GM12878 (cell line): ENCODE measurements around the gene MYPN. TPM values are rescaled to one million over a fixed set of nuclear protein-coding genes. Genes with fewer than 3 reads are reported as not detected.

Experiments
- ATAC-seq: fragments of 200-7000 bp; cut with Tn5 transposase; 3 replicates; pipeline ENCODE4 v1.9.1; 2020; ENCODE audit warnings: mild to moderate bottlenecking, moderate library complexity
- BruUV-seq: library from RNA; stranded (reverse); fragments of 400-500 nt; replicated peaks from 2 replicates; lab custom pipeline; 2021; lab: Mats Ljungman, UMichigan
- CTCF ChIA-PET: fragments of 300-600 bp; sonication (Branson Sonifier 250); formaldehyde crosslinking; extraction: SDS; loops from one replicate; lab custom pipeline; 2021; ENCODE audit warnings: inconsistent platforms; lab: Yijun Ruan, JAX
- POLR2A ChIA-PET: fragments of 350-600 bp; formaldehyde crosslinking; extraction: SDS; loops from one replicate; lab custom pipeline; 2021; ENCODE audit warnings: inconsistent platforms; lab: Charles Lee
- RAD21 ChIA-PET: fragments of 300-600 bp; sonication (Branson Sonifier 250); formaldehyde crosslinking; loops from one replicate; lab custom pipeline; 2023; ENCODE audit warnings: antibody characterized with exemption; ENCODE audit not compliant: unreplicated experiment; lab: Charles Lee
- SMC1A ChIA-PET: fragments of 300-600 bp; sonication (Branson Sonifier 250); formaldehyde crosslinking; loops from one replicate; lab custom pipeline; 2023; ENCODE audit not compliant: unreplicated experiment, uncharacterized antibody; lab: Charles Lee
- DNase-seq: peaks from one replicate; pipeline ENCODE4 v3.0.0-alpha.2; 2011; ENCODE audit warnings: low read depth, low spot score
- FAIRE-seq: peaks from 3 replicates; lab custom pipeline; 2011; peaks lifted over from hg19 to GRCh38; lab: Jason Lieb, UNC
- H2AFZ ChIP-seq: 2 replicates; pipeline ENCODE4 v1.6.0; 2011; ENCODE audit warnings: low read depth, low read length, control low read depth; ENCODE audit not compliant: control insufficient read depth
- H3K27ac ChIP-seq: 2 replicates; pipeline ENCODE4 v1.5.1; 2011; ENCODE audit warnings: control low read depth; ENCODE audit not compliant: control insufficient read depth, insufficient read depth
- H3K27me3 ChIP-seq, 2 experiments: replicated peaks in 1 of 2; 2 replicates each; pipeline versions ENCODE4 v1.6.0 to v1.6.1; 2011; ENCODE audit warnings: low read length in 1 of 2; ENCODE audit not compliant: control insufficient read depth in 2 of 2, insufficient read depth in 2 of 2
- H3K36me3 ChIP-seq, 2 experiments: 2 replicates each; pipeline ENCODE4 v1.5.1; 2011; ENCODE audit warnings: low read length in 1 of 2; ENCODE audit not compliant: control insufficient read depth in 2 of 2, insufficient read depth in 2 of 2
- H3K4me1 ChIP-seq: 2 replicates; pipeline ENCODE4 v1.6.1; 2011; ENCODE audit warnings: mild to moderate bottlenecking, low read length, moderate library complexity, mixed read lengths; ENCODE audit not compliant: control insufficient read depth, insufficient read depth
- H3K4me2 ChIP-seq: 2 replicates; pipeline ENCODE4 v1.6.0; 2011; ENCODE audit warnings: control low read depth; ENCODE audit not compliant: control insufficient read depth, insufficient read depth
- H3K4me3 ChIP-seq: fragments of 200-600 bp; sonication (generic); 2 replicates; pipeline ENCODE4 v1.5.1; 2016
- H3K79me2 ChIP-seq: 2 replicates; pipeline ENCODE4 v1.6.0; 2011; ENCODE audit warnings: low read length; ENCODE audit not compliant: control insufficient read depth, insufficient read depth
- H3K9ac ChIP-seq: 2 replicates; pipeline ENCODE4 v1.8.0; 2011; ENCODE audit warnings: low read length, control low read depth, mixed read lengths; ENCODE audit not compliant: control insufficient read depth, insufficient read depth
- H3K9me3 ChIP-seq: replicated peaks from 3 replicates; pipeline ENCODE4 v1.5.1; 2011; ENCODE audit warnings: mild to moderate bottlenecking, low read length; ENCODE audit not compliant: control insufficient read depth, insufficient read depth
- H4K20me1 ChIP-seq: 2 replicates; pipeline ENCODE4 v1.6.0; 2011; ENCODE audit not compliant: control insufficient read depth, insufficient read depth
- BHLHE40 ChIP-seq, 2 experiments: fragments of 450-650 bp in 1 of 2; IDR thresholded peaks; 2 replicates each; pipeline ENCODE4 v1.6.1; 2011 to 2017; ENCODE audit warnings: low read depth in 2 of 2, borderline replicate concordance in 1 of 2, improper control_type of control experiment in 1 of 2, low read length in 1 of 2, mild to moderate bottlenecking in 1 of 2
- CREM ChIP-seq: IDR thresholded peaks from 2 replicates; pipeline ENCODE4 v1.6.1; 2014; ENCODE audit warnings: antibody characterized with exemption, low read depth
- HCFC1 ChIP-seq: fragments of 150-350 bp; IDR thresholded peaks from 2 replicates; pipeline ENCODE4 v1.6.1; 2014; ENCODE audit warnings: low read length
- JUND ChIP-seq: IDR thresholded peaks from 2 replicates; pipeline ENCODE4 v1.6.1; 2012; ENCODE audit warnings: low read depth, mild to moderate bottlenecking, low read length, improper control_type of control experiment, moderate library complexity
- POLR2AphosphoS2 ChIP-seq: IDR thresholded peaks from 2 replicates; pipeline ENCODE4 v1.6.1; 2011; ENCODE audit warnings: low read depth, mild to moderate bottlenecking, low read length, improper control_type of control experiment, moderate library complexity
- RB1 ChIP-seq: fragments of 450-650 bp; formaldehyde crosslinking; IDR thresholded peaks from 2 replicates; pipeline ENCODE4 v1.6.1; 2017; ENCODE audit warnings: mild to moderate bottlenecking, borderline replicate concordance
- RBBP5 ChIP-seq: fragments of 200-600 bp; sonication (generic); conservative IDR thresholded peaks from 2 replicates; pipeline ENCODE4 v1.6.1; 2016
- ZNF207 ChIP-seq: fragments of 450-650 bp; IDR thresholded peaks from 2 replicates; pipeline ENCODE4 v1.6.1; 2014; ENCODE audit warnings: antibody characterized with exemption, mild to moderate bottlenecking, borderline replicate concordance
- WGBS: methylation state at CpG from one replicate; pipeline ENCODE4 v1.1.6; 2016; ENCODE audit warnings: low lambda C conversion rate; ENCODE audit not compliant: insufficient replicate concordance, insufficient coverage; ENCODE audit errors: missing lambda C conversion rate; 5-methylcytosine and 5-hydroxymethylcytosine counted together
- in situ Hi-C: fragments of 300-500 bp; cut with MboI; formaldehyde crosslinking; loops from 9 replicates; pipeline ENCODE4 v1.14.3; 2018; ENCODE audit warnings: mixed read lengths
- intact Hi-C: fragments of 100-400 bp; cut with micrococcal nuclease; formaldehyde crosslinking; loops from one replicate; pipeline ENCODE4 v1.14.2; 2022; ENCODE audit not compliant: unreplicated experiment
- polyA plus RNA-seq, 11 experiments: library from polyadenylated mRNA; depleted of rRNA in 4 of 11; unstranded in 6 of 11; stranded (reverse) in 5 of 11; fragments of >200 nt; fragmentation: Nextera tagmentation in 4 of 11; fragmentation: Illumina TruSeq in 1 of 11; extraction: Ambion mirVana in 4 of 11; extraction: Trizol in 1 of 11; gene quantifications; 1 replicate in 1 of 11; 2 replicates in 10 of 11; pipeline versions ENCODE4 v1.2.1 to v1.2.3, GENCODE V29; 2011 to 2016; ENCODE audit warnings: inconsistent platforms in 2 of 11, missing spikeins in 2 of 11, low read depth in 1 of 11
- total RNA-seq, 4 experiments: library from RNA; depleted of rRNA in 3 of 4; stranded (reverse); fragments of >200 nt in 3 of 4; fragmentation: Illumina TruSeq in 1 of 4; extraction: Trizol in 1 of 4; gene quantifications; 2 replicates each; pipeline versions ENCODE4 v1.2.1 to v1.2.3, GENCODE V29; 2013 to 2021
- TF ChIP-seq, protein P1 (sequence below): IDR thresholded peaks from 2 replicates; pipeline ENCODE4 v1.6.1; 2011; ENCODE audit warnings: low read depth, low read length, improper control_type of control experiment, borderline replicate concordance
- TF ChIP-seq, protein P2 (sequence below): fragments of 450-650 bp; IDR thresholded peaks from 2 replicates; pipeline ENCODE4 v1.6.1; 2016; ENCODE audit warnings: mild to moderate bottlenecking, moderate library complexity, borderline replicate concordance
- TF ChIP-seq, protein P3 (sequence below): fragments of 450-650 bp; IDR thresholded peaks from 2 replicates; pipeline ENCODE4 v1.6.1; 2017; ENCODE audit warnings: borderline replicate concordance
- TF ChIP-seq, protein P4 (sequence below): fragments of 450-650 bp; formaldehyde crosslinking; IDR thresholded peaks from 2 replicates; pipeline ENCODE4 v1.4.0; 2020; ENCODE audit warnings: mild to moderate bottlenecking, moderate library complexity

Gene MYPN
- total and polyA plus RNA-seq, 10 of the 15 experiments (the other 5 are each of a cell fraction or from before 2014, with no cell fraction given), result 0.01 to 0.02 TPM; not detected in 8

DNA sequence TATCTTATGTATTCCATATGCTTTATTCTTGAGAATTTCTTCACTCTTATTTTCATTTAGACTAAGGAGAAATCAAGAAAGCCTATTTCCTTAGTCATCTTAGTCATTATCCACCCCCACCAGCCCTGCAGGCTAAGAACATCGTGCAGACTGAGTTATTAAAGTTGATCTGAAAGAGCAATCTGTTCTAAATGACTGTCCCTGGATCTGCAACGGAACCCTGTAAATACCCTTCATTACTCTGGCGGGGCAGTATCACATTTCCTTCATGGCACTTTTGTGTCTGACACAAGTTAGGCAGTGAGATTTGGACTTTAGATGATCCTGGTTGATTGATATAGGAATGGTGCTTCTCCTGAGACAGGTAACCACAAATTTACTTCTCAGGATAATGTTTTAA, 3.5 kb upstream of the MYPN start:
- no peak for FAIRE-seq
- TF ChIP-seq, protein P1, sequence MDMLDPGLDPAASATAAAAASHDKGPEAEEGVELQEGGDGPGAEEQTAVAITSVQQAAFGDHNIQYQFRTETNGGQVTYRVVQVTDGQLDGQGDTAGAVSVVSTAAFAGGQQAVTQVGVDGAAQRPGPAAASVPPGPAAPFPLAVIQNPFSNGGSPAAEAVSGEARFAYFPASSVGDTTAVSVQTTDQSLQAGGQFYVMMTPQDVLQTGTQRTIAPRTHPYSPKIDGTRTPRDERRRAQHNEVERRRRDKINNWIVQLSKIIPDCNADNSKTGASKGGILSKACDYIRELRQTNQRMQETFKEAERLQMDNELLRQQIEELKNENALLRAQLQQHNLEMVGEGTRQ, result no peak
- TF ChIP-seq, protein P2, sequence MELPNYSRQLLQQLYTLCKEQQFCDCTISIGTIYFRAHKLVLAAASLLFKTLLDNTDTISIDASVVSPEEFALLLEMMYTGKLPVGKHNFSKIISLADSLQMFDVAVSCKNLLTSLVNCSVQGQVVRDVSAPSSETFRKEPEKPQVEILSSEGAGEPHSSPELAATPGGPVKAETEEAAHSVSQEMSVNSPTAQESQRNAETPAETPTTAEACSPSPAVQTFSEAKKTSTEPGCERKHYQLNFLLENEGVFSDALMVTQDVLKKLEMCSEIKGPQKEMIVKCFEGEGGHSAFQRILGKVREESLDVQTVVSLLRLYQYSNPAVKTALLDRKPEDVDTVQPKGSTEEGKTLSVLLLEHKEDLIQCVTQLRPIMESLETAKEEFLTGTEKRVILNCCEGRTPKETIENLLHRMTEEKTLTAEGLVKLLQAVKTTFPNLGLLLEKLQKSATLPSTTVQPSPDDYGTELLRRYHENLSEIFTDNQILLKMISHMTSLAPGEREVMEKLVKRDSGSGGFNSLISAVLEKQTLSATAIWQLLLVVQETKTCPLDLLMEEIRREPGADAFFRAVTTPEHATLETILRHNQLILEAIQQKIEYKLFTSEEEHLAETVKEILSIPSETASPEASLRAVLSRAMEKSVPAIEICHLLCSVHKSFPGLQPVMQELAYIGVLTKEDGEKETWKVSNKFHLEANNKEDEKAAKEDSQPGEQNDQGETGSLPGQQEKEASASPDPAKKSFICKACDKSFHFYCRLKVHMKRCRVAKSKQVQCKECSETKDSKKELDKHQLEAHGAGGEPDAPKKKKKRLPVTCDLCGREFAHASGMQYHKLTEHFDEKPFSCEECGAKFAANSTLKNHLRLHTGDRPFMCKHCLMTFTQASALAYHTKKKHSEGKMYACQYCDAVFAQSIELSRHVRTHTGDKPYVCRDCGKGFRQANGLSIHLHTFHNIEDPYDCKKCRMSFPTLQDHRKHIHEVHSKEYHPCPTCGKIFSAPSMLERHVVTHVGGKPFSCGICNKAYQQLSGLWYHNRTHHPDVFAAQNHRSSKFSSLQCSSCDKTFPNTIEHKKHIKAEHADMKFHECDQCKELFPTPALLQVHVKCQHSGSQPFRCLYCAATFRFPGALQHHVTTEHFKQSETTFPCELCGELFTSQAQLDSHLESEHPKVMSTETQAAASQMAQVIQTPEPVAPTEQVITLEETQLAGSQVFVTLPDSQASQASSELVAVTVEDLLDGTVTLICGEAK, result no peak
- no peak for TF ChIP-seq RB1
- no peak for TF ChIP-seq HCFC1
- no peak for TF ChIP-seq BHLHE40 (IDR thresholded peaks at IDR 0.05; ENCODE audit: borderline replicate concordance in 1 of 2, low read depth in 2 of 2, low read length in 1 of 2)
- TF ChIP-seq POLR2AphosphoS2, result no peak
- TF ChIP-seq RBBP5, result no peak
- no peak for TF ChIP-seq JUND
- TF ChIP-seq, protein P3, sequence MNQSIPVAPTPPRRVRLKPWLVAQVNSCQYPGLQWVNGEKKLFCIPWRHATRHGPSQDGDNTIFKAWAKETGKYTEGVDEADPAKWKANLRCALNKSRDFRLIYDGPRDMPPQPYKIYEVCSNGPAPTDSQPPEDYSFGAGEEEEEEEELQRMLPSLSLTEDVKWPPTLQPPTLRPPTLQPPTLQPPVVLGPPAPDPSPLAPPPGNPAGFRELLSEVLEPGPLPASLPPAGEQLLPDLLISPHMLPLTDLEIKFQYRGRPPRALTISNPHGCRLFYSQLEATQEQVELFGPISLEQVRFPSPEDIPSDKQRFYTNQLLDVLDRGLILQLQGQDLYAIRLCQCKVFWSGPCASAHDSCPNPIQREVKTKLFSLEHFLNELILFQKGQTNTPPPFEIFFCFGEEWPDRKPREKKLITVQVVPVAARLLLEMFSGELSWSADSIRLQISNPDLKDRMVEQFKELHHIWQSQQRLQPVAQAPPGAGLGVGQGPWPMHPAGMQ, result no peak
- TF ChIP-seq CREM, result no peak
- TF ChIP-seq ZNF207, result no peak
- TF ChIP-seq, protein P4, sequence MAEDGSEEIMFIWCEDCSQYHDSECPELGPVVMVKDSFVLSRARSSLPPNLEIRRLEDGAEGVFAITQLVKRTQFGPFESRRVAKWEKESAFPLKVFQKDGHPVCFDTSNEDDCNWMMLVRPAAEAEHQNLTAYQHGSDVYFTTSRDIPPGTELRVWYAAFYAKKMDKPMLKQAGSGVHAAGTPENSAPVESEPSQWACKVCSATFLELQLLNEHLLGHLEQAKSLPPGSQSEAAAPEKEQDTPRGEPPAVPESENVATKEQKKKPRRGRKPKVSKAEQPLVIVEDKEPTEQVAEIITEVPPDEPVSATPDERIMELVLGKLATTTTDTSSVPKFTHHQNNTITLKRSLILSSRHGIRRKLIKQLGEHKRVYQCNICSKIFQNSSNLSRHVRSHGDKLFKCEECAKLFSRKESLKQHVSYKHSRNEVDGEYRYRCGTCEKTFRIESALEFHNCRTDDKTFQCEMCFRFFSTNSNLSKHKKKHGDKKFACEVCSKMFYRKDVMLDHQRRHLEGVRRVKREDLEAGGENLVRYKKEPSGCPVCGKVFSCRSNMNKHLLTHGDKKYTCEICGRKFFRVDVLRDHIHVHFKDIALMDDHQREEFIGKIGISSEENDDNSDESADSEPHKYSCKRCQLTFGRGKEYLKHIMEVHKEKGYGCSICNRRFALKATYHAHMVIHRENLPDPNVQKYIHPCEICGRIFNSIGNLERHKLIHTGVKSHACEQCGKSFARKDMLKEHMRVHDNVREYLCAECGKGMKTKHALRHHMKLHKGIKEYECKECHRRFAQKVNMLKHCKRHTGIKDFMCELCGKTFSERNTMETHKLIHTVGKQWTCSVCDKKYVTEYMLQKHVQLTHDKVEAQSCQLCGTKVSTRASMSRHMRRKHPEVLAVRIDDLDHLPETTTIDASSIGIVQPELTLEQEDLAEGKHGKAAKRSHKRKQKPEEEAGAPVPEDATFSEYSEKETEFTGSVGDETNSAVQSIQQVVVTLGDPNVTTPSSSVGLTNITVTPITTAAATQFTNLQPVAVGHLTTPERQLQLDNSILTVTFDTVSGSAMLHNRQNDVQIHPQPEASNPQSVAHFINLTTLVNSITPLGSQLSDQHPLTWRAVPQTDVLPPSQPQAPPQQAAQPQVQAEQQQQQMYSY (CRISPR knock-in tag), result no peak

More for the DNA sequence above, 3.5 kb upstream of the MYPN start:
- ChIA-PET RAD21 (no interaction called here), SMC1A (no interaction called here), CTCF (no interaction called here), POLR2A (no interaction called here)
- no peak overlapping the region for H3K27ac ChIP-seq
- WGBS, result 19% methylated on average over 3 of the region's 3 CpGs
- no peaks in the 10 kb centered on the region for H3K4me1 ChIP-seq
- no peak overlapping the region for H3K9ac ChIP-seq
- intact Hi-C loops (loop anchor here (1.0 kb wide), 1 partner anchor 47 kb away; no protein-coding TSS in a partner anchor), in situ Hi-C loops (no loop called here)
- no peaks in the 10 kb centered on the region for H3K36me3 ChIP-seq
- DNase-seq (no peak), ATAC-seq (peak; percentile 31; the same call in 2 of the 3 replicates)
- no peaks in the 10 kb centered on the region for H3K79me2 ChIP-seq
- BruUV-seq, result no TSS peak
- H4K20me1 ChIP-seq, result no peaks in the 10 kb centered on the region
- no peaks in the 10 kb centered on the region for H3K9me3 ChIP-seq
- H2AFZ ChIP-seq, result no peak overlapping the region
- H3K4me3 ChIP-seq, result no peak overlapping the region
- H3K27me3 ChIP-seq, result no peaks in the 10 kb centered on the region
- no peak overlapping the region for H3K4me2 ChIP-seq
